Daoy (cell line): ENCODE data around the gene TBR1. TPM values are rescaled to one million over a fixed set of nuclear protein-coding genes. Genes with fewer than 3 reads are reported as not detected.

ENCODE experiments used
- DNase-seq: peaks from one replicate; pipeline ENCODE4 v3.0.0-alpha.2; 2015; ENCODE audit warnings: low read depth
- total RNA-seq: library from RNA; depleted of rRNA; stranded (reverse); fragments of >200 nt; shearing (Covaris generic); gene quantifications from 2 replicates; pipeline ENCODE4 v1.2.3, GENCODE V29; 2014; rRNA removed

TBR1 gene
- total RNA-seq = not detected in 2 replicates

DNA sequence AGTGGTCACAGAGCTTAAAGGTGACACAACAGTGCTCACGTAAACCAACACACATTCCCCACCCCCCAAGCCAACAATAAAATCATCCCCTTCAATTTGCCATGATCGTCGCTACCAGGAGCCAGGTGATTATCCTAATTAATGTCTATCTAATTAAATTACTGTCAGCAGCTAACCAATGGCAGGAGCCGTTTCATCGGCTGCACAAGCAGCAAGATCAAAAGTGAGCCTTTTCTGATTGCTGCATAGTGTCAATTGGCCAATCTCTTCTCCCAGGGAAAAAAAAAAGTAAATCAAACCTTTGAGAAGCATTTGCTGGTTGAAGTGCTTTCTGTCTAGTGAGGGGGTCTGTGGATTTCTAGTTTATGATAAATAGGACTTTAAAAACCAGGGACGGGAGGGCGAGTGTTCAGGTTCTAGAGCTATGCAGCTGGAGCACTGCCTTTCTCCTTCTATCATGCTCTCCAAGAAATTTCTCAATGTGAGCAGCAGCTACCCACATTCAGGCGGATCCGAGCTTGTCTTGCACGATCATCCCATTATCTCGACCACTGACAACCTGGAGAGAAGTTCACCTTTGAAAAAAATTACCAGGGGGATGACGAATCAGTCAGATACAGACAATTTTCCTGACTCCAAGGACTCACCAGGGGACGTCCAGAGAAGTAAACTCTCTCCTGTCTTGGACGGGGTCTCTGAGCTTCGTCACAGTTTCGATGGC is at the start of gene TBR1:
TSS of gene TBR1 (plus strand) at position 311 of the 721 bp plus-strand sequence. CDS start at position 425, 114 bp downstream.
- DNase-seq = no peak

DNA sequence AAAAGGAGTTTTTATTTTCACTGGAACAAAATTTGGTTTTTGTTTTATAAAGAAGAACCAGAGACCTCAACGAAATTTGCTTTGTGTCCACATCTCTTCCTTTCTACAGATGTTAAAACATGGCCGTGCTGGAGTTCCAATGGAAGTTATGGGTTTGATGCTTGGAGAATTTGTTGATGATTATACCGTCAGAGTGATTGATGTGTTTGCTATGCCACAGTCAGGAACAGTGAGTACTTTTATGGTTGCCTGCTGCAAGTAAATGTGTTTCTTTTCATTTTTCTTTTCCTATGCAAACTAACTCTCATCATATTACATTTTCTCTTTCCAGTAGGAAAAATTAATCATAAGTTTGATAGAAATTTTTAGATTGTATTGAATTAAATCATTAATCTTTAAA is 48.4 kb upstream of the TBR1 start:
- DNase-seq = no peak

DNA sequence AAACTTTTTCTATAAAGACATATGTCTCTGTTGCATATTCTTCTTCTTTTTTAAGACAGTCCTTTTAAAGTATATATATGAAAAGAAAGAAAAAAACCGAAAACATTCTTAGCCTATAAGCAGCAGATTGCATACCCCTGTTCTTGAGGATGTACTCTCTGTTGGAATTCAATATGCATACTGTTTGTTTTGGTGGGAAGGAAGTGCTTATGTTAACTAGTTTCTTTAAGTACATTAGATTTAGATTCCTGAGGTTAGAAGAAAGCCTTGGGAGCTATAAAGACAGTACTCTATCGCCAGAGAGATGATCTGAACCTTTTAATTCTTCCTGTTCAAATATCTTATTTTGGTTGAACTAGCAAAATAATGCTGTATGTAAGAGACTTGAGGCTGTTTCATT is 46.8 kb upstream of the TBR1 start:
- no peak for DNase-seq

DNA sequence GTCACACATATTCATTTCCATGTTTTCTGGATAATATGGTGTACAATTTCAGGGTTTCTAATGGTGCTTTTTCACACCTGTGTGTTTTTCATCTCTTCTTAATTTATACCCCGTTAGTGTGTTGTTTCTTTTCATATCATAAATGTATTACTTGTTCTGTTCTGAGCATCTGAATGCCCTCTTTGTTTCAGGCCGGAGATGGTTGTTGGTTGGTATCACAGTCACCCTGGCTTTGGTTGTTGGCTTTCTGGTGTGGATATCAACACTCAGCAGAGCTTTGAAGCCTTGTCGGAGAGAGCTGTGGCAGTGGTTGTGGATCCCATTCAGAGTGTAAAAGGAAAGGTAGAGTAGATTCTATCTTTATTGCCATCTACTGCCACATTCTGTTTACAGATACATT is 45.1 kb upstream of the TBR1 start:
- no peak for DNase-seq

DNA sequence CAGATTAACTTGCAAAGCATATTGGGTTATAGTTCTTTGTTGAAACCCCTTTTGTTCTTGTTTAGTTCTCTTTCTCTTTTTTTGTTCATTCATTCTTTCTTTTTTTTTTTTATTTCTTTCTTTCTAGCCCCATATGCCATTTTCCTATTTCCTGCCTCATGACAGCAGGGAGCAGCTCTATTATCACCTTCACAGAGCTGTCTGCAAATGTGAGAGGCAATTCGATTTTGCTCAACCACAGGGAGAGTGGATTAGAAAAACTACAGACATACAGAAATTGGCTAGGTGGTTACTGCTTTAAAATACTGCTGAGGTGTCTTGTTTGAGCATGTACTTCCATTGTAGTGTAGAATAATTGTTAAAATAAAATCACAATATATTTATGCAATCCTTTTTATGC is 44.2 kb upstream of the TBR1 start:
- no peak for DNase-seq

DNA sequence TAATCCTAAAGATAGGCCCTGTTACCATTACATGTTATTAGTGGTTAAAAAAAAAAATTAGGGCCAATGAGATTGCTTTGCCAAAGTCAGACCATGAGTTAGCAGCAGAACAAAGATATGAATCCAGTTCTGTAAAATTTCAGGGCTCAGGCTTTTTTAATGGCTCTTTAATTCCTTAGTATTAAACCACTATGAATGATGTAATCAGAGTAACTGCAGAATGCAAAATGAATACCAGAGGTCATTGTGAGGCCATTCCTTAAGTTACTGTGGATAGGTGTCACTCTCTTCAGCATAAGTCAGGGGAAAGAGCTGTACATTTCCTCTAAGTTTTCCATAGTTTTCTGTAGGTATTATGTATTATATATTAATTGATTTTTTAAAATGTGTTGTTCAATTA is 42.2 kb upstream of the TBR1 start:
- no peak for DNase-seq

DNA sequence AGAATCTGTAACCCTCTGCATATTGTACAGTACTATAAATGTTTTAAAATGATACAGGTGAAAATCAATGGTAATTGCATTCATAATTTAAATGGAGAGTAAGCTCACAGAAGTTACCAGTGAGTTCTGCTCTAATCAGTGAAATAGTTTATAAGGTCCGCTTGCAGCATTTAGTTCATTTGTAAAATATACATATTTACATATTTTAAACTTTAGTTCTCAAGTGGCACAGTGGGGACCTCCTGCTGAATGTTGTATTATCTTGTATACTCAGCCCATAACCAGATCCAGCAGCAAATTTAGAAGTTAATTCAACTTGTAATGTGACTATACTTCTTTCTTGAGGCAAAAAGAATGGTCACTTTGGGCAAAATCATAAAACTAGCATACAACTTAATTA is 41.7 kb upstream of the TBR1 start:
- no peak for DNase-seq

DNA sequence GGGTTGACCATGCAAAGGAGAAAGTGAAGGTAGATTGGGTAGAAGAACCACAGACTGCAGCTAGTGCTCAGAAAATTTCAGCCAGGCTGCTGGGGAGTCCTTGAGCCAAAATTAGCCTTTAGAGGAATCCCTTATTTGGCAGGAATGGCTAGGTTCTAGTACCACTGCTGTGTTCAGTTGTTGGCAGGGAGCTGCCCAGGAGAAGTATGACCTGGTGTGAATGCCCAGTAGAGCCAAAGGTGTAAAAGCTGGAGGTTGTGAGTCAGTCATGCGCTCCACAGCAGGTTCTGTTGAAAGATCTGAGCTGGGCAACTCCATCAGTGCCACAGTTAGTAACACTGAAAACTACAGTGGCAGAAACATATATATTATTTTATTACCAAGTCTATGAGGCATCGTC is 36.4 kb upstream of the TBR1 start:
- no peak for DNase-seq

DNA sequence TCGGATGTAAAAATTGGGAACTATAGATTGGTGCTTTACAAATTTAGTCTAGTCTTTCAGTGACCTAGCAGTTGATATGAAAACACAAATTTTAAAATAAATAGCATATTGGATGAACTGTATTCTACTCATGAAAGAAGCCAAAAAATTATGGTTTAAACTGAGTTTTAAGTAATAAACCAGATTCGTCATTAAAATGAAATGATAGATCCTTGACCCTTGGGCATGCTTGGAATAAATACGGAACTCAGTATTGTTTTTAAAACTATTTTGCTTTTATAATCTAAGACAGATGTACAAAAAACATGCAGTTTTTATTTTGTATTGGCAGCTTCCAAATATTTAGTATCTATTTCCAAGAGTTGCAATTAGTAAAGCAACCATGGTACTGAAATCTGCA is 34.6 kb upstream of the TBR1 start:
- no peak for DNase-seq

DNA sequence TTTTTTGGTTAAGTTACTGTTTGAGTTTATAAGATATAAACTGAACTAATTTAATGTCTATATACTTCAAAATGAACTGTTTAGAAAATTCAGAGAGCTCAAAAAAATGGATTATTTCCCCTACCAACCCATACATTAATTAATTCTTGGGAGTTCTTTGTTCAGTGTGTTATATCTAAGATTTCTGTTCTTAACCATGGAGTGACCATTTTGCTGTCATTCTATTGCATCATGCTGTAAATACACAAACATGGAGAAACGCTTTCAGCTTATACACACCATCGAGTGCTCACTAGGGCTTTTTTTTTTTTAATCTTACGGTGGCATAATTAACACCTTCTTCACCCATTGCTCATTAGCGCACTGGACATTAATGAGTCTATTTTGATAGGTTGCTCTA is 33.4 kb upstream of the TBR1 start:
- no peak for DNase-seq

DNA sequence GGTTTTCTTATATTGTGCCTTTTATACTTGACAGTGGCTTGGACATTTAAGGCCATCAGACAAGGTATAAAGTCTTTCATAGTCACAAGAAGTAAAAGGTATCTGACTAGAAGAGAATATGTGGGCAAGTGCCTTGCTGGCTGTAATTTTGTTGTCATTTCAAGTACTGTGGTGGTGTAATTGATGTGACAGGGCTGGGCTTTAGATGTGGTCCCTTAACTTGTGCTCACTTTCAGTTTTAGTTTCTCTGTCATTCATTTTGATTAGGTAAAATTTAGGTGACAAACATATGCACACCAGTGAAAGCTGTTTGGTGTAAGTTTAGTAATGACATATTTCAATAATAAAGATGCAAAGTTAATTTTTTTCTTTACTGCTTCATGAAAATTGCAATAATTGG is 31.2 kb upstream of the TBR1 start:
- no peak for DNase-seq

DNA sequence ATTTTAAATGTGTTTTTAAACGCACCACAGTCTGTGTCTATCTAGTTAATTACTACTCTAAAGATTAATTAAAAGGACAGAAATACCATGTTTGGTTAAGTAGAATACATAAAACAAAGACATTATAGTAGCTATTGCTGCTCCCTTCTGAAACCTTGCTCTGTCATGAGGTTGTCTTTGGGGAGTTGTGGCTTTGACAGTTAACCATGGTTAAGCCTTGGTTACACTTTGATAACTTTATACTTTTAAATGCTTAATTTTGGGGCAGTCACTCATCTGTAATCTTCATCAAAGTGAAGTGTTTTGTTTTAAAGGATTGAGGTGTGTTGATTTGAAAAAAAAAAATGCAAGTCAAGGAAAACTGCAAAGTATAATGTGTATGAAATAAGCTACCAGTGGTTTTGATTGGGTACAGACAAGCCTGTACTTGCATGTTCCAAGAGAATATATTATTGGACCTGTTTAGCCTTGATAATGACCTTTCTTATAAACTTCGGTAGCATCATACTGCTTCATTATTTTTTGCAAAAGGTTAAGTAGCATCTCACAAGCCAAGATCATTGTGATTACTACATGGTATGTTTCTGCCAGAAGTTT is 29.8 kb upstream of the TBR1 start:
- no peak for DNase-seq

DNA sequence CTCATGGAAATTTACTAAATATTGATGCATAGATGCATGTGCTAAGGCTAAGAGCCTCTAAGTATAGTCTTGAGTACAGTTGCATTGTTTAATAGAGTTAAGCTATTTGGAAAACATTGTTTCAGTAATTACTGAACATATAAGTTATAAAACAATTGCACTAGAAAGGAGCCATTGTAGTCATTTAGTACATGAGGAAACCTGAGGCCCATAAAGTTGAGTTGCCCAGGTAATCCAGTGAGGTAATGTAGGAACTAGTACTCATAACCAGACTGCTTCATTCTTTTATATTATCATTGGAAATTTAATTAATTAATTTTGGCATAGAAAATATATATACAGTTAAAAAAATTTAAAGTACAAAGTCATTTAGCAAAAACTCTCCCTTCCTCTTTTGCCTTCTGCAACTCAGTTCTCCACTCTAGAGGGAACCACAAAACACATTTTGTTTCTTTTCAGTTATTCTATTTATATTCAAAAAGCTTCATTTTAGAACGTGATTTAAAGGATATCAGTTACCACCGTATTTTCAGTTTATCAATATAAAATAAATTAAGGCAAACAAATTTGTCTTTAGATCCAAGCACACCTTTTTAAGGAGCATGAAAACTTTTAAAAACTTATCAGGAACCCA is 27.8 kb upstream of the TBR1 start:
- no peak for DNase-seq

DNA sequence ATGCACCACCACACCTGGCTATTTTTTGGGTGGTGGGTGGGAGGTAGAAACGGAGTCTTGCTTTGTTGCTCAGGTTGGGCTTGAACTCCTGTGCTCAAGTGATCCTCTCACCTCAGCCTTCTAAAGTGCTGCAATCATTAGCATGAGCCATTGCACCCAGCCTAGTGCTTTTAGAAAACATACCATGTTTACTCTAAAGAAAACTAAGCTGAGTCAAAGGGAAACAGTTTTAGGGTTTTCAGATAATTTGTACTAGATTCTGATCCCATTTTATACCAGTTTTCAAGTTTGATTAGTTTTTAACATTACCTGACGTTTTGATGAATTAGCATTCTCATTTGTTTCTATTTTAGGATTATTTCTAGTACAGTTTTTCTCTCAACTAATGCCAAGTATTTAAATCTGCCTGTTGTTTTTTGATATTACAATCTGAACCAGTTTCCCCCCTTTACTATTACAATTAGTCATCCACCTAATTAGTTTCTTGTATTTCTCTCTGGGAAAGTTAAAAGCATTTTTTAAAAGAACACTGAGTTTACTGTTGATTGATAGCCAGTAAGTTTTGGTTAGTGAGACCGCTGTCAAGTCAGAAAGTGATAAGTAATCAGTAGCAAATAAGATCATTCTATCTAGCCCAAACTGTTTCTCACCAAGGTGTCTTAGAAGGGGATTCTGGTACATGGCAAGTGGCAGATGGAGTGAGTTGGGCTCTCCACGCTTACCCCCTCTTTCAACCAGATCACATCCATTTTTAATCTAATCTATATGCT is 24.2 kb upstream of the TBR1 start:
- DNase-seq = no peak

DNA sequence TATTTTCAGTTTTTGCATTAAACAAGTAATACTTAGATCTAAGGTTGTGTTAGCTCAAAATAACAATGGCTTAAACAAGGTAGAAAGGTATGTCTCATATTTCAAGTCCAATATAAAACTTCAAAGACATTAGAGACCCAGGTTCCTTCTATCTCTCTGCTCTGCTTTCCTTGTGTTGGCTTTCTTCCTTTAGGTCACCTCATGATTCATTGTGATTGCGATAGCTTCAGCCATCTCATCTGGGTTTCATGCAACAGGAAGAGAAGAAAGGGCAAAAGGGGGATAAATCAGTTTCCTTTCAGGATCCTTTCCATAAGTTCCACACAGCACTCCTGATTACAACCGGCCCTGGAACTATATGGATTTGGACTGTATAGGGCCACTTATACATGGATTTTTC is 16.0 kb upstream of the TBR1 start:
- no peak for DNase-seq

DNA sequence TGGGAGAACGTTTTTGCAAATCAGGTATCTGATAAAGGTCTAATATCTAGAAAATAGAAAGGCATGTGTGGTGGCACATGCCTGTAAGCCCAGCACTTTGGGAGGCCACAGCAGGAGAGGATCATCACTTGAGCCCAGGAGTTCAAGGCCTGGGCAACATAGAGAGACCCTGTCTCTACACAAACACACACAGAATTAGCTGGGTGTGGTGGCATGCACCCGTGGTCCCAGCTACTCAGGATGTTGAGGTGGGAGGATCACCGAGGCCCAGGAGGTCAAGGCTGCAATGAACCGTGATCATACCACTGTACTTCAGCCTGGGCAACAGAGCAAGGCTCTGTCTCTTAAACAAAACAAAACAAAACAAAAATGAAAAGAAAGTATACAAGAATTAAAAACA is 13.8 kb upstream of the TBR1 start:
- no peak for DNase-seq

DNA sequence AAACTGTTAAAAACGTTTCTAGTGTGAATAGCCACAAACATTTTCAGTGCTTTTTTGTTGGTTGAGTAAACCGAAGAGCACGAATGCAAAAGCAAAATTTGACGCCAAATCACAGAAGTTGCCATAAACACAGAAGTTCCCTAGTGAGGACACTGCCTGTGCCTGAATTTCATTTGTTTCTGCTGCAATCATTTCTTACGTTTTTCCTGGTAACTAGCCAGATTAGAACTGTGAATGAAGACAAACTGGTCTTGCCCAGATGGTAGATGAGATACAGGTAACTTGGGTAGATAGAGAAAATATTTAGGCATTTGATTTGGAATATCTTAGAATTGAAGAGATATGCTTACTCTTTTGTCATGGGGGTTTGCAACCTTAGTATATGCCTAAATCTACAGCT is 9.8 kb upstream of the TBR1 start:
- DNase-seq = no peak

DNA sequence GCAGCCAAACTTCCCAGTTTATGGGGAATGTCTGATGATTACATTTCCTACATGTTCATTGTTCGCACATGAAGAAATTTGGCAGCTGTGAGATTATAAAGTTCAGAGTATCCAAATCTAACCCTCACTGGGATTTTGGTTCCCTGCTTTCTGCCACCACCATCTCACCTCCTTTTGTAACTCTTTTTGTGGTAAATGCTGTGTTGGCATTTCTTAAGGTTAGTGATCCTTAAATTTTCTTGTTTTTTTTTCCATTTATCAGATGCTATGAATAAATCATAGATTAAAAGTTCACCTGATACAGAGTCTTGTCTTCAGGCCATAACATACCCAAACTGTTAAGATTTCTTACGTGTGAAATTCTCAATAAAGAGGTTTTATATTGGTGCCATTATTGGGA is 8.5 kb upstream of the TBR1 start:
- DNase-seq = no peak

DNA sequence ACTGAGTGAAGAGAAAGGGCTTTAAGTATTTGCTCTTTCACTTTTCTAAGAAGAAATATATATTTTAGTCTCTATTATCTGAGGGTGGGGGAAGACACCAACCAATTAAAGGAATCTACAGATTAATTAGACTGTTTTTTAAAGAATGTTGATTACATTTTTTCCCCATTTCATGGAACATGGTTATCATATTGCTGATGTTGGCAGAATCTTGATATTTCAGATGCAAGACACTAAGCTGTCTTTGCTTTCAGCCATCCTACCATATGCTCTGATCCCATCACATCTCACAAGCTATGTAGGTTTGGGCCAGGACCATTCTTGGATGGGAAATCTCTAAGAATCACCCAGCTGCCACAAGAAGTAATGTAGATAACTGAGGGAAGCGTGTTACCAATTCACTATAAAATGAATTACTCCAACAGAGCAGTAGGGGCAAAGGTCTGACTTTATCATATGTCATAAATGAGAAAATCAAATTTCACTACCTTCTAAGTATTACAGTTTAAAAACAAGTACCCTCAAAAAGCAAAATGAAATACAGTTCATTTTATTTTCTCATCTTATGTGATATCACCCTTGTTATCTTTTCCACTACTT is 6.7 kb upstream of the TBR1 start:
- DNase-seq = no peak

DNA sequence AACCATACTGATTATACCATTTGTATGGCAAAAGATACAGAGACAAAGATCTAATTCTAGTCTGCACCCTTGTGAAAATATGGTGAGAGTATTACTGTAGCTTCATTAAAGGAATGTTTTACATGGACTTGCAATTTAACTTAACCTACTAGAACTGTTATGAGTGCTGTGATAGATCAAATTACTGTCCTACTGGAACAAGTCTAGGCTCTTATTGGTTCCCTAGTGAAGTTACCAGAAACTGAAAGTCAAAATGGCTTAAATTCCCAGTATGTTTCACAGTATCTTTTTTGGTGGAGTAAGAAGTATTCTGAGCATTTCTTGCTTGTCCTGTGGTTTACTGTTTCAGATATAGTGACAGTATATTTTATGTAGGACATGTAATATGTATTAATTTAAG is 3.8 kb upstream of the TBR1 start:
- no peak for DNase-seq

DNA sequence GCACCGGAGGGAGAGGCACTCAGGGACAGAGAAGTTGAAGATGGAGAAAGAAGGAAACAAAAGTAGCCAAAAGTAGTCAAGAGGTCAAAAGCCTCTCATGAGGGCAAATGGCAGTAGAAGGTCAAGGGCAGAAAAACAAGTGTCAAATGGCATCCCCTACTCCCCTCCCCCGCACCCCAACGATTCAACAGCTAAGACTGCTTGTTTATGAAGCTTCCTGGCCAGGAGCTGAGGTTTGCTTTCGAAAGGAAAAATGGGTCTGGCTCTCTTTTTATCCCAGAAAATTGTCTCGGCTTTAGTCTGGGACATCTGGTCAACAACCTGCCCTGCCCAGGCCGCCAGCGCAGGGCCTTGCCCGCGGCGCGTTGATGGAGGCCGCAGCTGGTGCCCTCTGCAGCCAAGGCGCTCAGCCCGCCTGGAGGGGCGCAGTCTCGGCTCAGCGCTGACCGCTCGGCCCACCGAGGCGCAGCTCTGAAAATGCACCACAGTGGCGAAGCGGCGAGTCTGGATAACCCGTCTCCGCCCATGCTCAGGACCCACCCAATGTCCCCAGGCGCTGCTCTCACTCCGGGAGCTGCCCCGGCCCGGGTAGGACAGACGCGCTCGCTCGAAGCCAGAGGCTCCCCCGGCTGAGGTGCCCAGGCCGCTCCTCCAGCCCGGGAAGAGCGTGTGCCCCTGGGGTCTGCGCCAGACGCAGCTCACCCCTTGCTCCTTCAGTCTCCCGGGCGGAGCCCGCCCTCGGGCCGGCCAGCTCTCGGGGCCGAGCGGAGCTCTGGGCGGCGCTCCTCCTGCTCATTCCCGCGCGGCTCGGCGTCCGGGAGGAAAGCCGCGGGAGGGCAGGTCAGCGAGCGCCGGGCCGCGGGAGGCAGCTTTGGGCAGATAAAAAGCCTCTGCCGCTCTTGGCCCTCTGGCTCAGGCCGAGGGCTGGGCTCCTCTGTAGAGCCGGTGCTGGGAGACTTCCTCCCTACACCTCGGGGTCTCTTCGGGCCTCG is 1.8 kb upstream of the TBR1 start:
- peak; percentile 57 for DNase-seq
